HL-60 (cell line): ENCODE results near the gene PHB1.

ENCODE experiments used
- DNase-seq, 2 experiments: peaks; one replicate each; pipeline ENCODE4 v3.0.0-alpha.2; 2010 to 2020; ENCODE audit warnings: low read depth in 1 of 2, low spot score in 1 of 2
- H3K27ac ChIP-seq: fragments of 250-450 bp; sonication (Bioruptor Pico); replicated peaks from 2 replicates; pipeline ENCODE4 v1.5.1; 2020; ENCODE audit warnings: mild to moderate bottlenecking, moderate library complexity
- H3K27me3 ChIP-seq: fragments of 250-450 bp; sonication (Bioruptor Pico); 2 replicates; pipeline ENCODE4 v1.5.1; 2021; ENCODE audit warnings: mild to moderate bottlenecking, moderate library complexity; ENCODE audit not compliant: insufficient read depth, poor library complexity, severe bottlenecking
- H3K4me3 ChIP-seq: replicated peaks from 2 replicates; pipeline ENCODE4 v1.5.1; 2011; ENCODE audit warnings: mild to moderate bottlenecking, control low read depth, low read length; ENCODE audit not compliant: insufficient read depth
- GABPA ChIP-seq: IDR thresholded peaks from 2 replicates; pipeline ENCODE4 v1.6.1; 2012; ENCODE audit warnings: low read depth
- POLR2AphosphoS5 ChIP-seq: IDR thresholded peaks from 2 replicates; pipeline ENCODE4 v1.6.1; 2012; ENCODE audit warnings: low read depth
- SPI1 ChIP-seq: IDR thresholded peaks from 2 replicates; pipeline ENCODE4 v1.6.1; 2012; ENCODE audit warnings: low read depth, mild to moderate bottlenecking, borderline replicate concordance
- TF ChIP-seq, protein P1 (sequence below): IDR thresholded peaks from 2 replicates; pipeline ENCODE4 v1.6.1; 2012; ENCODE audit warnings: low read depth; ENCODE audit not compliant: insufficient replicate concordance
- TF ChIP-seq, protein P2 (sequence below): IDR thresholded peaks from one replicate; pipeline ENCODE4 v1.5.1; 2011; ENCODE audit warnings: low read length, control low read depth, inconsistent platforms; ENCODE audit not compliant: insufficient read depth

The PHB1 gene

DNA sequence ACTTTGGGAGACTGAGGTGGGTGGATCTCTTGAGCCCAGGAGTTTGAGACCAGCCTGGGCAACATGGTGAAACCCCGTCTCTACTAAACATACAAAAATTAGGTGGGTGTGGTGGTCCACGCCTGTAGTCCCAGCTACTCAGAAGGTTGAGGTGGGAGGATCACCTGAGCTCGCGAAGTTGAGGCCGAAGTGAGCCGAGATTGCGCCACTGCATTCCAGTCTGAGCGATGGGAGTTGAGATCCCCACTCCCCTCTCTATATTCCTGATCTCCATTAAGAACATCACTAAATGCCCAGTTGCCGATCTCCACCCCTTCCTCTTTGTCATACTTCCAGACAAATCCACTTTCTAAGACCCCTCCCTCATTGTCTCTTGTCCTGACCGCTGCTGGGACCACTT is 28.3 kb downstream of the PHB1 start:
- DNase-seq = no peak
- H3K27me3 ChIP-seq = no peaks in the 10 kb centered on the region
- no peak for TF ChIP-seq SPI1
- TF ChIP-seq, protein P1, sequence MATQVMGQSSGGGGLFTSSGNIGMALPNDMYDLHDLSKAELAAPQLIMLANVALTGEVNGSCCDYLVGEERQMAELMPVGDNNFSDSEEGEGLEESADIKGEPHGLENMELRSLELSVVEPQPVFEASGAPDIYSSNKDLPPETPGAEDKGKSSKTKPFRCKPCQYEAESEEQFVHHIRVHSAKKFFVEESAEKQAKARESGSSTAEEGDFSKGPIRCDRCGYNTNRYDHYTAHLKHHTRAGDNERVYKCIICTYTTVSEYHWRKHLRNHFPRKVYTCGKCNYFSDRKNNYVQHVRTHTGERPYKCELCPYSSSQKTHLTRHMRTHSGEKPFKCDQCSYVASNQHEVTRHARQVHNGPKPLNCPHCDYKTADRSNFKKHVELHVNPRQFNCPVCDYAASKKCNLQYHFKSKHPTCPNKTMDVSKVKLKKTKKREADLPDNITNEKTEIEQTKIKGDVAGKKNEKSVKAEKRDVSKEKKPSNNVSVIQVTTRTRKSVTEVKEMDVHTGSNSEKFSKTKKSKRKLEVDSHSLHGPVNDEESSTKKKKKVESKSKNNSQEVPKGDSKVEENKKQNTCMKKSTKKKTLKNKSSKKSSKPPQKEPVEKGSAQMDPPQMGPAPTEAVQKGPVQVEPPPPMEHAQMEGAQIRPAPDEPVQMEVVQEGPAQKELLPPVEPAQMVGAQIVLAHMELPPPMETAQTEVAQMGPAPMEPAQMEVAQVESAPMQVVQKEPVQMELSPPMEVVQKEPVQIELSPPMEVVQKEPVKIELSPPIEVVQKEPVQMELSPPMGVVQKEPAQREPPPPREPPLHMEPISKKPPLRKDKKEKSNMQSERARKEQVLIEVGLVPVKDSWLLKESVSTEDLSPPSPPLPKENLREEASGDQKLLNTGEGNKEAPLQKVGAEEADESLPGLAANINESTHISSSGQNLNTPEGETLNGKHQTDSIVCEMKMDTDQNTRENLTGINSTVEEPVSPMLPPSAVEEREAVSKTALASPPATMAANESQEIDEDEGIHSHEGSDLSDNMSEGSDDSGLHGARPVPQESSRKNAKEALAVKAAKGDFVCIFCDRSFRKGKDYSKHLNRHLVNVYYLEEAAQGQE = no peak
- TF ChIP-seq GABPA = no peak
- no peak for TF ChIP-seq POLR2AphosphoS5
- TF ChIP-seq, protein P2, sequence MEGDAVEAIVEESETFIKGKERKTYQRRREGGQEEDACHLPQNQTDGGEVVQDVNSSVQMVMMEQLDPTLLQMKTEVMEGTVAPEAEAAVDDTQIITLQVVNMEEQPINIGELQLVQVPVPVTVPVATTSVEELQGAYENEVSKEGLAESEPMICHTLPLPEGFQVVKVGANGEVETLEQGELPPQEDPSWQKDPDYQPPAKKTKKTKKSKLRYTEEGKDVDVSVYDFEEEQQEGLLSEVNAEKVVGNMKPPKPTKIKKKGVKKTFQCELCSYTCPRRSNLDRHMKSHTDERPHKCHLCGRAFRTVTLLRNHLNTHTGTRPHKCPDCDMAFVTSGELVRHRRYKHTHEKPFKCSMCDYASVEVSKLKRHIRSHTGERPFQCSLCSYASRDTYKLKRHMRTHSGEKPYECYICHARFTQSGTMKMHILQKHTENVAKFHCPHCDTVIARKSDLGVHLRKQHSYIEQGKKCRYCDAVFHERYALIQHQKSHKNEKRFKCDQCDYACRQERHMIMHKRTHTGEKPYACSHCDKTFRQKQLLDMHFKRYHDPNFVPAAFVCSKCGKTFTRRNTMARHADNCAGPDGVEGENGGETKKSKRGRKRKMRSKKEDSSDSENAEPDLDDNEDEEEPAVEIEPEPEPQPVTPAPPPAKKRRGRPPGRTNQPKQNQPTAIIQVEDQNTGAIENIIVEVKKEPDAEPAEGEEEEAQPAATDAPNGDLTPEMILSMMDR = no peak
- H3K27ac ChIP-seq = no peak overlapping the region
- no peak overlapping the region for H3K4me3 ChIP-seq

DNA sequence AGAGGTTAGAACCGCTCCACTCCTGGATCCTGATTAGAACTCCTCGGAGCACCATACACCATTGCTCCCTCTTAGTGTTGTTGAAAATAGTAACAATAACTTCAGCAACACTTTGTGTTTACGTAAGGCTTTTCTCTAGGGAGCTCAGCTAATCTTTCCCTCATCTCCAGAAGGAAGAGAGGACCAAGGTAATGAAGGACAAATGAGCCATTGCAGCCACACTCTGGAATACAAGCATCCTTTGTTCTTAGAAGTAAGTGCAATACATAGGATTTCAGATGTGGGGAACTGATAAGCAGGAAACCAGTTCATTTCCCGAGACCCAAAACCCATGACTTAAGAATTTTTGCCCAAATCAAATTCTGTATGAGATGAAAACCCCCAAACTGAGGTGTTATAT is 29.7 kb downstream of the PHB1 start:
- no peaks in the 10 kb centered on the region for H3K27me3 ChIP-seq
- TF ChIP-seq, protein P2 = no peak
- TF ChIP-seq SPI1 (no peak), POLR2AphosphoS5 (no peak), GABPA (no peak)
- TF ChIP-seq, protein P1 = no peak

DNA sequence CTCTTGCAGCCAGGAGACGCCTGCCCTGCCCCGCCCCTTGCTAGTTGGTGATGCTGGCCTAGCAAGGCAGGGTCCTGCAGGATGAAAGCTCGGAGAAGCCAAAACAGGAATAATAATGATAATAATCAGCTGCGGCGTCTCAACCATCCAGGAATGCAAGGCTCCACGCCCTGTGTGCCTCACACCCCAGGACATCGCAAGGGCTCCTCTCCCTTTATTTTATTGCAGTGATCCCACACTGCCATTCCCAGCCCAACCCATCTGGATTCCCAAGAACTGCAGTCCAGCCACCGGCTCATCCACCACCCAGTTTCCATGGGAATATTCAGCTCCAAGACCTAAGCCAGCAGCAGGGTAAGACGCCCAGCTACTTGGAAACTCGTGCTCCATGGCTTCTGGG is 31.6 kb downstream of the PHB1 start:
- TF ChIP-seq, protein P2 = no peak
- TF ChIP-seq POLR2AphosphoS5 = no peak
- TF ChIP-seq, protein P1 = no peak
- no peak for TF ChIP-seq GABPA
- TF ChIP-seq SPI1 = no peak
- H3K27ac ChIP-seq = no peak overlapping the region
- H3K27me3 ChIP-seq = no peaks in the 10 kb centered on the region
- DNase-seq = no peak
- H3K4me3 ChIP-seq = no peak overlapping the region

More for the DNA sequence above, 29.7 kb downstream of the PHB1 start:
- H3K4me3 ChIP-seq = no peak overlapping the region
- DNase-seq = no peak
- H3K27ac ChIP-seq = no peak overlapping the region
